ENCODE data around the gene NUP37.
A peak's percentile ranks its signal among the peaks of the same experiment; 100 is the strongest.
"Not testable (repeated sequence)": the region's sequence is repeated elsewhere in the genome, so short reads cannot be mapped to it uniquely, and the experiment has no call there.

NUP37 gene, protein sequence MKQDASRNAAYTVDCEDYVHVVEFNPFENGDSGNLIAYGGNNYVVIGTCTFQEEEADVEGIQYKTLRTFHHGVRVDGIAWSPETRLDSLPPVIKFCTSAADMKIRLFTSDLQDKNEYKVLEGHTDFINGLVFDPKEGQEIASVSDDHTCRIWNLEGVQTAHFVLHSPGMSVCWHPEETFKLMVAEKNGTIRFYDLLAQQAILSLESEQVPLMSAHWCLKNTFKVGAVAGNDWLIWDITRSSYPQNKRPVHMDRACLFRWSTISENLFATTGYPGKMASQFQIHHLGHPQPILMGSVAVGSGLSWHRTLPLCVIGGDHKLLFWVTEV

DNA sequence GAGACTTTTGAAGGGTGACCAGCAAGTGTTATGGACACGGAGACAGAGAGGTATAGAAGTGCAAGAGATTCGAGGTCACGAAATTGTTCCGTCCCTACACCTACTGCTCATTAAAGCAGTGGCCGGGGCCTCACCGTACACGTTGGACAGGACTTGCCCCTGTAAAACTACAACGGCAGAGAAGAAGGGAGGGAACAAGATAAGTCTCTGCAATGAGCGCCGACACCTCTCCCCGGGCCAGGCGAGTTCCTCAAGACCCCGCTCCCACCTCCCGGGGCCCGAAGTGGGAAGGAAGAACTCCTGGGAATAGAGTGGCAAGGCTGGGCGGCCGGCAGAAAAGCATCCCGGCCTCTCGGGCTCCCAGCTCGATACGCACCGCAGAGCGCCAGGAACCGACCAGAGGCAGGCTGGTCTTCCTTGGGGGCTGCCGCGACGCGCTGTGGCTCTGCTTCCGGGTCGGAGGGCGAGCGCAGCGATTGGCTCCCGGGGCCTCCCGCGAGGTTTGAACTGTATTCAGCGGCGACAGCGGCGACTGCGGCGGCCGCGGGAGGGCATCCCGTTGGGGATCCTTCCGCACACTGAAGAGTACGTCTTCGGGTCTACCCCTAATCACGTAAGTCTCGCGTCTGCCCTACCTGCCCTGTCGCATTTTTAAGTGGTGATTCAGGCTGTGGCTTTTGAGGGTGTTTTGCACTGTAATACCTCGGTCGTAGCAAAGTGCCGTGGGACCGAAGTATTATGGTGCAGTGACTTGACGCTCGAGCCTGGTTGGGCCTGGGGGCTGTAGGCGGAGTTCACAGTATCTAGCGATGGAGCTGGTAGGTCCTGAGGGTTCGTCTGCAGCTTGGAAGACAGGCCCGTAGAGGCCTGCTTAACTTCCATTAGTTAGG is at the start of gene NUP37, which contains the start of gene PARPBP:
NUP37 (minus strand) TSS at position 441 of the 890 bp plus-strand sequence. CDS start 1,596 bp downstream, outside the sequence.
PARPBP (plus strand) TSS at position 510 of the 890 bp plus-strand sequence. CDS start 3,706 bp downstream, outside the sequence.
- Mint-ChIP-seq H3K4me3 (peak within 1 kb of the TSS; percentile 92), H3K27ac (ENCODE audit: low read depth) (peak within 1 kb of the TSS; percentile 92), H3K36me3 (ENCODE audit: insufficient read depth) (peaks cover 16% of the 10 kb centered on the region), H3K9me3 (no peaks in the 10 kb centered on the region), H3K27me3 (no peaks in the 10 kb centered on the region), H3K4me1 (peaks cover 15% of the 10 kb centered on the region)
- ATAC-seq (replicated peaks; ENCODE audit: extremely low read depth, poor library complexity, severe bottlenecking) (peak; percentile 83), DNase-seq (ENCODE audit: low spot score in 2 of 2) (peak; percentile 89 to 94)

DNA sequence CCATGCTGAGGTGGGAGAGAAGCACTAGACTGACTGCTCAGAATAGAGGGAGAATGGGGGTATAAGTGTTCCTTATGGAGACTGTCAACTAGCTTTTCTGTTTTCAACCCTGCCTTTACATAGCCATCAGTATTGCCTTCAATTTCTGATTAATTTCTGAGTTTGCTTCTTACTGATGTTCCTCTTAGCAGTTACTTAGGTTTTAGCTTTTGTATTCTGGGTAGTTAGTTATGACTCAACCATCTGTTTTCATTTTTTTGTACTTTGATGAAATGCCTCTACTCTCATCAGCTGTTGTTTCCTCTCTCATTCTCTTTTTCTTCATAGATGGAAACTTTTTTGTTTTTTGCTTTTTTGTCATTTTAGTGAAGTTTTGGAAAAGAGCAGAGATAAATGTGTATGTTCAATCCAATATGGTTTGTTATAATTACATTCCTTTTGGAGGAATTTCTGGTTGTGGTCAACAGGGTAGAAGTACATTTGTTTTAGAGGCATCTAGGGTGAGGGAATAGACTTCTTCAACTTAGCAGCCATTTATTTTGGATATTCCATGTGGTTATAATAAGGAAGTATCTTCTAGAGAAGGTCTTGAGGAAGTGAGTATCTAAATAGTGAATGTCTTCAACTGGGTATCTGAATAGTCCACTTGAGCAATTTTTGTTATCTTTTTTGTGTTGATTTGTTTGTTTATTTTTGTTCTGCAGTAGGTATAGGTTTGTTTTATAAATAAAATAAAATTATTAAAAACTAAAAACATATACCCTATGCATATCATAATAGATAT is 48.1 kb upstream of the NUP37 start:
- no peaks in the 10 kb centered on the region for H3K9me3 Mint-ChIP-seq
- H3K36me3 Mint-ChIP-seq (ENCODE audit: insufficient read depth), result no peaks in the 10 kb centered on the region
- ATAC-seq (replicated peaks; ENCODE audit: extremely low read depth, poor library complexity, severe bottlenecking) (no peak), DNase-seq (ENCODE audit: low spot score in 2 of 2) (no peak)
- H3K27ac Mint-ChIP-seq (ENCODE audit: low read depth), result no peak overlapping the region
- H3K4me3 Mint-ChIP-seq, result no peak overlapping the region
- H3K27me3 Mint-ChIP-seq, result no peaks in the 10 kb centered on the region
- no peaks in the 10 kb centered on the region for H3K4me1 Mint-ChIP-seq

DNA sequence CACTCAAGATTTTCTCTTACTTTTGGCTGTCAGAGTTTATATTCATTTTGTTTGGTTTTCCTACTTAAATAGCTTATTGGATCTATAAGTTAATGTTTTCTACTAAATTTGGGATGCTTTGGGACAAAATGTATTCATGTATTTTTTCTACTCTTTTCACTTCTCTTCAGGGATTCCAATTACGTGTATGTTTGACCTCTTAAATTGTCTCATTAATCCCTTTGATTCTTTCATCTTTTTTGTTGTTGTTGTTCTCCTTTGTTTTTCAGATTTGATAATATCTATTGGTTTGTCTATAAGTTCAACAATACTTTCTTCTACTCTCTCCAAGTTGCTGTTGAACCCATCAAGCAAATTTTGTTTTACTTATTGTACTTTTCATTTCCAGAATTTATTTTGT is 43.5 kb upstream of the NUP37 start:
- no peak for ATAC-seq (replicated peaks; ENCODE audit: extremely low read depth, poor library complexity, severe bottlenecking)
- Mint-ChIP-seq H3K27ac (ENCODE audit: low read depth) (no peak overlapping the region), H3K4me3 (no peak overlapping the region), H3K36me3 (ENCODE audit: insufficient read depth) (no peaks in the 10 kb centered on the region), H3K4me1 (no peaks in the 10 kb centered on the region), H3K9me3 (no peaks in the 10 kb centered on the region), H3K27me3 (no peaks in the 10 kb centered on the region)
- no peak for DNase-seq (ENCODE audit: low spot score in 2 of 2)

DNA sequence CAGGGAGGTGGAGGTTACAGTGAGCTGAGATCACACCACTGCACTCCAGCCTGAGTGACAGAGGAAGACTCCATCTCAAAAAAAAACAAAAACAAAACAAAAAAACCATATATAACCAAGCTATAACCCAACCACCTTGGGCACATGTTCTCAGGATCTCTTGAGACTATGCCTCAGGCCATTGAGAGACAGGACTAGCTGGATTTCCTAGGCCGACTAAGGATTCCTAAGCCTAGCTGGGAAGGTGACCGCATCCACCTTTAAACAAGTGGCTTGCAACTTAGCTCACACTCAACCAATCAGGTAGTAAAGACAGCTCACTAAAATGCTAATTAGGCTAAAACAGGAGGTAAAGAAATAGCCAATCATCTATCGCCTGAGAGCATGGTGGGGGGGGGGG is 35.3 kb upstream of the NUP37 start:
- not testable (repeated sequence) for H3K36me3 Mint-ChIP-seq (ENCODE audit: insufficient read depth); H3K27ac Mint-ChIP-seq (ENCODE audit: low read depth); H3K27me3 Mint-ChIP-seq; H3K4me1 Mint-ChIP-seq; DNase-seq (ENCODE audit: low spot score in 2 of 2); H3K9me3 Mint-ChIP-seq; ATAC-seq (replicated peaks; ENCODE audit: extremely low read depth, poor library complexity, severe bottlenecking); H3K4me3 Mint-ChIP-seq

DNA sequence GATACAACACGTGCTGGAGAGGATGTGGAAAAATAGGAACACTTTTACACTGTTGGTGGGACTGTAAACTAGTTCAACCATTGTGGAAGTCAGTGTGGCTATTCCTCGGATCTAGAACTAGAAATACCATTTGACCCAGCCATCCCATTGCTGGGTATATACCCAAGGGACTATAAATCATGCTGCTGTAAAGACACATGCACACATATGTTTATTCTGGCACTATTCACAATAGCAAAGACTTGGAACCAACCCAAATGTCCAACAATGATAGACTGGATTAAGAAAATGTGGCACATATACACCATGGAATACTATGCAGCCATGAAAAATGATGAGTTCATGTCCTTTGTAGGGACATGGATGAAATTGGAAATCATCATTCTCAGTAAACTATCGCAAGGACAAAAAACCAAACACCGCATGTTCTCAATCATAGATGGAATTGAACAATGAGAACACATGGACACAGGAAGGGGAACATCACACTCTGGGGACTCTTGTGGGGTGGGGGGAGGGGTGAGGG is 27.2 kb upstream of the NUP37 start:
- not testable (repeated sequence) for DNase-seq (ENCODE audit: low spot score in 2 of 2); ATAC-seq (replicated peaks; ENCODE audit: extremely low read depth, poor library complexity, severe bottlenecking); H3K27ac Mint-ChIP-seq (ENCODE audit: low read depth); H3K4me1 Mint-ChIP-seq; H3K9me3 Mint-ChIP-seq; H3K36me3 Mint-ChIP-seq (ENCODE audit: insufficient read depth); H3K4me3 Mint-ChIP-seq; H3K27me3 Mint-ChIP-seq

DNA sequence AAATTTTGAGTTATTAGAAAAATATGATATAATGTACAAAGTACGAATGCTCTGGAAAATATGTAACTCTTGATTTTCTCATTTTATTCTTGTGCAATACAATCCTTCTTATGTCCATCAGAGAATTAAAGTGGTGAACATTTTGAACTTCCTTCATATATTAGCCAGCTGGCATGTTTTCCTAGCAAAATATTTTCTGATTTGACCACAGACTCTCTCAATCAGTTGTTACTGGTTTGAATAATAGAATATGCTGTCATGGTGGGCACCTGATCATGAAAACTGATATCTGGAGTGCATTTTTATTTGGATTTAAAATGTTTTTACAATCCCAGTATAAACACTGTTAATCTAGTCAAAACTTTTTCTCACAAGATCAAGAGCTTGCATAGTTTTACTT is 24.3 kb upstream of the NUP37 start:
- no peaks in the 10 kb centered on the region for H3K9me3 Mint-ChIP-seq
- ATAC-seq (replicated peaks; ENCODE audit: extremely low read depth, poor library complexity, severe bottlenecking) (no peak), DNase-seq (ENCODE audit: low spot score in 2 of 2) (no peak)
- no peak overlapping the region for H3K4me3 Mint-ChIP-seq
- H3K36me3 Mint-ChIP-seq (ENCODE audit: insufficient read depth), result no peaks in the 10 kb centered on the region
- no peak overlapping the region for H3K27ac Mint-ChIP-seq (ENCODE audit: low read depth)
- H3K27me3 Mint-ChIP-seq, result no peaks in the 10 kb centered on the region
- no peaks in the 10 kb centered on the region for H3K4me1 Mint-ChIP-seq

DNA sequence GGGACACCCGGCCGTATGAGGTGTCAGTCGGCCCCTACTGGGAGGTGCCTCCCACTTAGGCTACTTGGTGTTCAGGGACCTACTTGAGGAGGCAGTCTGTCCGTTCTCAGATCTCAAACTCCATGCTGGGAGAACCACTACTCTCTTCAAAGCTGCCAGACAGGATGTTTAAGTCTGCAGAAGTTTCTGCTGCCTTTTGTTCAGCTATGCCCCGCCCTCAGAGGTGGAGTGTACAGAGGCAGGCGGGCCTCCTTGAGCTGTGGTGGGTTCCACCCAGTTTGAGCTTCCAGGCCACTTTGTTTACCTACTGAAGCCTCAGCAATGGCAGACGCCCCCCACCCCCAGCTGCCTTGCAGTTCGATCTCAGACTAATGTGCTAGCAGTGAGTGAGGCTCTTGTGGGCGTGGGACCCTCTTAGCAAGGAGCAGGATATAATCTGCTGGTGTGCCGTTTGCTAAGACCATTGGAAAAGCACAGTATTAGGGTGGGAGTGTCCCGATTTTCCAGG is 23.0 kb upstream of the NUP37 start:
- H3K27ac Mint-ChIP-seq (ENCODE audit: low read depth); ATAC-seq (replicated peaks; ENCODE audit: extremely low read depth, poor library complexity, severe bottlenecking); H3K27me3 Mint-ChIP-seq; H3K4me3 Mint-ChIP-seq; H3K36me3 Mint-ChIP-seq (ENCODE audit: insufficient read depth); H3K9me3 Mint-ChIP-seq; DNase-seq (ENCODE audit: low spot score in 2 of 2); H3K4me1 Mint-ChIP-seq: not testable (repeated sequence)

DNA sequence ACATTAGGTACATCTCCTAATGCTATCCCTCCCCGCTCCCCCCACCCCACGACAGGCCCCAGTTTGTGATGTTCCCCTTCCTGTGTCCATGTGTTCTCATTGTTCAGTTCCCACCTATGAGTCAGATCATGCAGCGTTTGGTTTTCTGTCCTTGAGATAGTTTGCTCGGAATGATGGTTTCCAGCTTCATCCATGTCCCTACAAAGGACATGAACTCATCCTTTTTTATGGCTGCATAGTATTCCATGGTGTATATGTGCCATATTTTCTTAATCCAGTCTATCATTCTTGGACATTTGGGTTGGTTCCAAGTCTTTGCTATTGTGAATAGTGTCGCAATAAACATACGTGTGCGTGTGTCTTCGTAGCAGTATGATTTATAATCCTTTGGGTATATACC is 17.7 kb upstream of the NUP37 start:
- H3K27me3 Mint-ChIP-seq; H3K4me1 Mint-ChIP-seq; DNase-seq (ENCODE audit: low spot score in 2 of 2); ATAC-seq (replicated peaks; ENCODE audit: extremely low read depth, poor library complexity, severe bottlenecking); H3K27ac Mint-ChIP-seq (ENCODE audit: low read depth); H3K9me3 Mint-ChIP-seq; H3K36me3 Mint-ChIP-seq (ENCODE audit: insufficient read depth); H3K4me3 Mint-ChIP-seq: not testable (repeated sequence)

DNA sequence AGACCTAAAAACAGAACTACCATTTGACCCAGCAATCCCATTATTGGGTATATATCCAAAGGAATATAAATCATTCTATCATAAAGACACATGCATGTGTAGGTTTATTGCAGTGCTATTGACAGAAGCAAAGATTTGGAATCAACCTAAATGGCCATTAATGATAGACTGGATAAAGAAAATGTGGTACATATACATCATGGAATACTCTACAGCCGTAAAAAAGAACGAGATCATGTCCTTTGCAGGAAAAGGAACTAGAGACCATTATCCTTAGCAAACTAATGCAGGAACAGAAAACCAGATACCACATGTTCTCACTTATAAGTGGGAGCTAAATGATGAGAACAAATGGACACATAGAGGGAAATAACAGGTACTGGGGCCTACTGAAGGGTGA is 11.5 kb upstream of the NUP37 start:
- not testable (repeated sequence) for H3K9me3 Mint-ChIP-seq; H3K4me3 Mint-ChIP-seq; DNase-seq (ENCODE audit: low spot score in 2 of 2); H3K27ac Mint-ChIP-seq (ENCODE audit: low read depth); H3K27me3 Mint-ChIP-seq; H3K4me1 Mint-ChIP-seq; H3K36me3 Mint-ChIP-seq (ENCODE audit: insufficient read depth); ATAC-seq (replicated peaks; ENCODE audit: extremely low read depth, poor library complexity, severe bottlenecking)

DNA sequence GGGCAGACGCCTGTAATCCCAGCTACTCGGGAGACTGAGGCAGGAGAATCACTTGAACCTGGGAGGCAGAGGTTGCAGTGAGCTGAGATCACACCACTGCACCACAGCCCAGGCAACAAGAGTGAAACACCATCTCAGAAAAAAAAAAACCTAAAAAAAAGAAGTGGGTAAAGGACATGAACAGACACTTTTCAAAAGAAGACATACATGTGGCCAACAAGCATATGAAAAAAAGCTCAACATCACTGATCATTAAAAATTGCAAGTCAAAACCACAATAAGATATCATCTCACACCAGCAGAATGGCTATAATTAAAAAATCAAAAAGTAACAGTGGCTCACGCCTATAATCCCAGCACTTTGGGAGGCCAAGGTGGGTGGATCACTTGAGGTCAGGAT is 10.8 kb upstream of the NUP37 start:
- not testable (repeated sequence) for H3K4me1 Mint-ChIP-seq; ATAC-seq (replicated peaks; ENCODE audit: extremely low read depth, poor library complexity, severe bottlenecking); H3K9me3 Mint-ChIP-seq; DNase-seq (ENCODE audit: low spot score in 2 of 2); H3K27ac Mint-ChIP-seq (ENCODE audit: low read depth); H3K27me3 Mint-ChIP-seq; H3K4me3 Mint-ChIP-seq; H3K36me3 Mint-ChIP-seq (ENCODE audit: insufficient read depth)

DNA sequence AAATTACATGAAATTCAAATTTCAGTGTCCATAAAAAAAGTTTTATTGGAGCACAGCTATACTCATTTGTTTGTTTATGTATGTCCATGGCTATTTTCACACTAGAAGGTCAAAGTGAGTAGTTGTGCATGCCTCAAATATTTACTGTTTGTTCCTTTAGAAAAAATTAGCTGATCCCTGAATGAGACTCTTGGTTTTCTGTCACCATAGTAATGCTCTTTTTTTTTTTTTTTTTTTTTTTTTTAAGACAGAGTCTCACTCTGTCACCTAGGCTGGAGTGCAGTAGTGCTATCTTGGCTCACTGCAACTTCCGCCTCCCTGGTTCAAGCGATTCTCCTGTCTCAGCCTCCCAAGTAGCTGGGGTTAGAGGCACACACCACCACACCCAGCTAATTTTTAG is 1.4 kb upstream of the NUP37 start:
- H3K4me1 Mint-ChIP-seq, result peaks cover 15% of the 10 kb centered on the region
- not testable (repeated sequence) for H3K9me3 Mint-ChIP-seq; ATAC-seq (replicated peaks; ENCODE audit: extremely low read depth, poor library complexity, severe bottlenecking); DNase-seq (ENCODE audit: low spot score in 2 of 2); H3K27me3 Mint-ChIP-seq
- peak overlapping the region; percentile 92 for H3K27ac Mint-ChIP-seq (ENCODE audit: low read depth)
- peak overlapping the region; percentile 92 for H3K4me3 Mint-ChIP-seq
- H3K36me3 Mint-ChIP-seq (ENCODE audit: insufficient read depth), result peaks cover 12% of the 10 kb centered on the region

DNA sequence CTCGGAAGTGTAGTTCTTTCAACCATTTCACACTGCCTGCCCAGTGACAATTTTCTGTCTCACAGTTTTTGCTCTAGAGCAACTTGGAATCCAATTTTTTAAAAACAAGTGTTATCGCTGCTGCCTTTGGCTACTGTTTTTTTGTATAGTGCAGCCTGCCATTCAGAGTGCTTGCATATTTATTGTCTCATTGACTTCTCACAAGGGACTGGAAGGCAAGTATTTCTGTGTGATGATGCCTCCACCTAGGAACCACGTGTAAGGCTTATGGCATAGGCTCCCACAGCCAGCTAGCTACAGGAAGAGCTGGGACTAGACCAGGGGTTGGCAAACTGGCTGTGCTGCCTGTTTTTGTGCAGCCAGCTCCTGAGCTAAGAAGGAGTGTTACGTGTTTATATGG is 972 bp upstream of the NUP37 start:
- Mint-ChIP-seq H3K9me3 (no peaks in the 10 kb centered on the region), H3K4me1 (peaks cover 15% of the 10 kb centered on the region), H3K36me3 (ENCODE audit: insufficient read depth) (peaks cover 12% of the 10 kb centered on the region), H3K27me3 (no peaks in the 10 kb centered on the region), H3K27ac (ENCODE audit: low read depth) (peak overlapping the region; percentile 92), H3K4me3 (peak overlapping the region; percentile 92)
- ATAC-seq (replicated peaks; ENCODE audit: extremely low read depth, poor library complexity, severe bottlenecking), result no peak
- DNase-seq (ENCODE audit: low spot score in 2 of 2), result no peak
